ENCODE data around the gene SLC26A1.

DNA sequence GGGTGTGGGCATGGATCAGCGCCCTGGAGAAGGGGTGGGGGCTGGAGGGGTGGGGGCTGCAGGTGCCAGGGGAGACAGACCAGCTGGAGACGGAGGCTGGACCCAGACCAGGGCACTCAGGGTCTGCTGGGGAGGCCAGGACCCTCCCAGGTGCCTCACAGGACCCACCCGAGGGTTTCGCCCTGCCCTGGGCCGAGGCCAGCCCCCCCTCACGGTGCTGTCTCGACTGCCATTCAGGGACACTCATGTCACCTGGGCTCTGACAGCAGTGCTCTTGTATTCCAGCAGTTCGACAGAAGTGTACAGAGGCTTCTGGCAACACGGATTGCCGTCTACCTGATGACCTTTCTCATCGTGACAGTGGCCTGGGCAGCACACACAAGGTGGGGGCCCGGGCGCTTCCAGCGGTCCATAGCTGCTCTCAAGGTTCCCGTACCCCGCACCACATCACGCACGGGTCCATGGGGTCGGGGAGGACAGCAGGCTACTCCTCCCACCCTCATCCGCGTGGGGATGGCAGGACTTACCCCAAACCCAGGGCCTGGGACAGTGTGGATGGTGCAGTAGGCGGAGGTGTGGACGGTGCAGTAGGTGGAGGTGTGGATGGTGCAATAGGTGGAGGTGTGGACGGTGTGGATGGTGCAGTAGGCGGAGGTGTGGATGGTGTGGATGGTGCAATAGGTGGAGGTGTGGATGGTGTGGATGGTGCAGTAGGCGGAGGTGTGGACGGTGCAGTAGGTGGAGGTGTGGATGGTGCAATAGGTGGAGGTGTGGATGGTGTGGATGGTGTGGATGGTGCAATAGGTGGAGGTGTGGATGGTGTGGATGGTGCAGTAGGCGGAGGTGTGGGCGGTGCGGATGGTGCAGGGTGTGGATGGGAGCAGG is 42.8 kb downstream of the SLC26A1 start:
- TF ChIP-seq, protein P1, sequence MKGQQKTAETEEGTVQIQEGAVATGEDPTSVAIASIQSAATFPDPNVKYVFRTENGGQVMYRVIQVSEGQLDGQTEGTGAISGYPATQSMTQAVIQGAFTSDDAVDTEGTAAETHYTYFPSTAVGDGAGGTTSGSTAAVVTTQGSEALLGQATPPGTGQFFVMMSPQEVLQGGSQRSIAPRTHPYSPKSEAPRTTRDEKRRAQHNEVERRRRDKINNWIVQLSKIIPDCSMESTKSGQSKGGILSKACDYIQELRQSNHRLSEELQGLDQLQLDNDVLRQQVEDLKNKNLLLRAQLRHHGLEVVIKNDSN (CRISPR knock-in tag; IDR thresholded peaks at IDR 0.05) = no peak
- TF ChIP-seq, protein P2, sequence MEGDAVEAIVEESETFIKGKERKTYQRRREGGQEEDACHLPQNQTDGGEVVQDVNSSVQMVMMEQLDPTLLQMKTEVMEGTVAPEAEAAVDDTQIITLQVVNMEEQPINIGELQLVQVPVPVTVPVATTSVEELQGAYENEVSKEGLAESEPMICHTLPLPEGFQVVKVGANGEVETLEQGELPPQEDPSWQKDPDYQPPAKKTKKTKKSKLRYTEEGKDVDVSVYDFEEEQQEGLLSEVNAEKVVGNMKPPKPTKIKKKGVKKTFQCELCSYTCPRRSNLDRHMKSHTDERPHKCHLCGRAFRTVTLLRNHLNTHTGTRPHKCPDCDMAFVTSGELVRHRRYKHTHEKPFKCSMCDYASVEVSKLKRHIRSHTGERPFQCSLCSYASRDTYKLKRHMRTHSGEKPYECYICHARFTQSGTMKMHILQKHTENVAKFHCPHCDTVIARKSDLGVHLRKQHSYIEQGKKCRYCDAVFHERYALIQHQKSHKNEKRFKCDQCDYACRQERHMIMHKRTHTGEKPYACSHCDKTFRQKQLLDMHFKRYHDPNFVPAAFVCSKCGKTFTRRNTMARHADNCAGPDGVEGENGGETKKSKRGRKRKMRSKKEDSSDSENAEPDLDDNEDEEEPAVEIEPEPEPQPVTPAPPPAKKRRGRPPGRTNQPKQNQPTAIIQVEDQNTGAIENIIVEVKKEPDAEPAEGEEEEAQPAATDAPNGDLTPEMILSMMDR (IDR thresholded peaks at IDR 0.05) = no peak
- TF ChIP-seq NFYB (CRISPR knock-in tag; conservative IDR thresholded peaks at IDR 0.05; ENCODE audit: low read depth) (no peak), SMAD3 (CRISPR knock-in tag; IDR thresholded peaks at IDR 0.05; ENCODE audit: borderline replicate concordance) (no peak), SP1 (CRISPR knock-in tag; conservative IDR thresholded peaks at IDR 0.05) (no peak)
- TF ChIP-seq, protein P3, sequence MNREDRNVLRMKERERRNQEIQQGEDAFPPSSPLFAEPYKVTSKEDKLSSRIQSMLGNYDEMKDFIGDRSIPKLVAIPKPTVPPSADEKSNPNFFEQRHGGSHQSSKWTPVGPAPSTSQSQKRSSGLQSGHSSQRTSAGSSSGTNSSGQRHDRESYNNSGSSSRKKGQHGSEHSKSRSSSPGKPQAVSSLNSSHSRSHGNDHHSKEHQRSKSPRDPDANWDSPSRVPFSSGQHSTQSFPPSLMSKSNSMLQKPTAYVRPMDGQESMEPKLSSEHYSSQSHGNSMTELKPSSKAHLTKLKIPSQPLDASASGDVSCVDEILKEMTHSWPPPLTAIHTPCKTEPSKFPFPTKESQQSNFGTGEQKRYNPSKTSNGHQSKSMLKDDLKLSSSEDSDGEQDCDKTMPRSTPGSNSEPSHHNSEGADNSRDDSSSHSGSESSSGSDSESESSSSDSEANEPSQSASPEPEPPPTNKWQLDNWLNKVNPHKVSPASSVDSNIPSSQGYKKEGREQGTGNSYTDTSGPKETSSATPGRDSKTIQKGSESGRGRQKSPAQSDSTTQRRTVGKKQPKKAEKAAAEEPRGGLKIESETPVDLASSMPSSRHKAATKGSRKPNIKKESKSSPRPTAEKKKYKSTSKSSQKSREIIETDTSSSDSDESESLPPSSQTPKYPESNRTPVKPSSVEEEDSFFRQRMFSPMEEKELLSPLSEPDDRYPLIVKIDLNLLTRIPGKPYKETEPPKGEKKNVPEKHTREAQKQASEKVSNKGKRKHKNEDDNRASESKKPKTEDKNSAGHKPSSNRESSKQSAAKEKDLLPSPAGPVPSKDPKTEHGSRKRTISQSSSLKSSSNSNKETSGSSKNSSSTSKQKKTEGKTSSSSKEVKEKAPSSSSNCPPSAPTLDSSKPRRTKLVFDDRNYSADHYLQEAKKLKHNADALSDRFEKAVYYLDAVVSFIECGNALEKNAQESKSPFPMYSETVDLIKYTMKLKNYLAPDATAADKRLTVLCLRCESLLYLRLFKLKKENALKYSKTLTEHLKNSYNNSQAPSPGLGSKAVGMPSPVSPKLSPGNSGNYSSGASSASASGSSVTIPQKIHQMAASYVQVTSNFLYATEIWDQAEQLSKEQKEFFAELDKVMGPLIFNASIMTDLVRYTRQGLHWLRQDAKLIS (CRISPR knock-in tag; IDR thresholded peaks at IDR 0.05; ENCODE audit: borderline replicate concordance) = no peak
- TF ChIP-seq, protein P4, sequence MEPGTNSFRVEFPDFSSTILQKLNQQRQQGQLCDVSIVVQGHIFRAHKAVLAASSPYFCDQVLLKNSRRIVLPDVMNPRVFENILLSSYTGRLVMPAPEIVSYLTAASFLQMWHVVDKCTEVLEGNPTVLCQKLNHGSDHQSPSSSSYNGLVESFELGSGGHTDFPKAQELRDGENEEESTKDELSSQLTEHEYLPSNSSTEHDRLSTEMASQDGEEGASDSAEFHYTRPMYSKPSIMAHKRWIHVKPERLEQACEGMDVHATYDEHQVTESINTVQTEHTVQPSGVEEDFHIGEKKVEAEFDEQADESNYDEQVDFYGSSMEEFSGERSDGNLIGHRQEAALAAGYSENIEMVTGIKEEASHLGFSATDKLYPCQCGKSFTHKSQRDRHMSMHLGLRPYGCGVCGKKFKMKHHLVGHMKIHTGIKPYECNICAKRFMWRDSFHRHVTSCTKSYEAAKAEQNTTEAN (CRISPR knock-in tag; IDR thresholded peaks at IDR 0.05) = no peak
